Measurements from ENCODE around the gene HEATR9.

Gene HEATR9

GRCh38 chr17:35906926-35907637, 38.4 kb upstream of the HEATR9 start:
- no peak overlapping the region for H3K4me2 ChIP-seq (ENCODE audit: low read length)
- no peaks in the 10 kb centered on the region for H3F3A ChIP-seq (ENCODE audit: insufficient read depth, low read length)
- H3K36me3 ChIP-seq (ENCODE audit: insufficient read depth, low read length) = no peaks in the 10 kb centered on the region
- no peaks in the 10 kb centered on the region for H3K4me1 ChIP-seq (ENCODE audit: insufficient read depth, low read length, severe bottlenecking)
- no peak overlapping the region for H3K4me3 ChIP-seq (ENCODE audit: low read depth, low read length, poor library complexity, severe bottlenecking)
- no peak overlapping the region for H2AFZ ChIP-seq (ENCODE audit: low read length)
- H3K9me2 ChIP-seq (ENCODE audit: low read depth, low read length) = no peaks in the 10 kb centered on the region
- H3K79me2 ChIP-seq (ENCODE audit: insufficient read depth, low read length) = no peaks in the 10 kb centered on the region
- no peak overlapping the region for H3K27ac ChIP-seq (ENCODE audit: low read depth, low read length, poor library complexity, severe bottlenecking)
- H4K20me1 ChIP-seq (ENCODE audit: insufficient read depth, low read length) = no peaks in the 10 kb centered on the region
- TF ChIP-seq EZH2 (IDR thresholded peaks at IDR 0.05; ENCODE audit: borderline replicate concordance, low read length) (no peak), CTCF (IDR thresholded peaks at IDR 0.05; ENCODE audit: low read length) (no peak)
- H3K9me3 ChIP-seq (ENCODE audit: low read length) = no peaks in the 10 kb centered on the region
- H3K9ac ChIP-seq (ENCODE audit: low read length) = no peak overlapping the region
- H3K27me3 ChIP-seq (ENCODE audit: insufficient read depth, low read length) = no peaks in the 10 kb centered on the region

- H3K36me3 ChIP-seq (ENCODE audit: insufficient read depth, low read length) = no peaks in the 10 kb centered on the region
- H3K9me2 ChIP-seq (ENCODE audit: low read depth, low read length) = no peaks in the 10 kb centered on the region
- no peak overlapping the region for H3K9ac ChIP-seq (ENCODE audit: low read length)
- no peak for TF ChIP-seq CTCF (IDR thresholded peaks at IDR 0.05; ENCODE audit: low read length)
- TF ChIP-seq EZH2 (IDR thresholded peaks at IDR 0.05; ENCODE audit: borderline replicate concordance, low read length) = no peak
- H3K27ac ChIP-seq (ENCODE audit: low read depth, low read length, poor library complexity, severe bottlenecking) = no peak overlapping the region
- no peaks in the 10 kb centered on the region for H3K79me2 ChIP-seq (ENCODE audit: insufficient read depth, low read length)
- no peaks in the 10 kb centered on the region for H3K27me3 ChIP-seq (ENCODE audit: insufficient read depth, low read length)
- H3K4me3 ChIP-seq (ENCODE audit: low read depth, low read length, poor library complexity, severe bottlenecking) = no peak overlapping the region
- no peaks in the 10 kb centered on the region for H4K20me1 ChIP-seq (ENCODE audit: insufficient read depth, low read length)
- H3K4me2 ChIP-seq (ENCODE audit: low read length) = no peak overlapping the region
- H2AFZ ChIP-seq (ENCODE audit: low read length) = no peak overlapping the region
- H3K4me1 ChIP-seq (ENCODE audit: insufficient read depth, low read length, severe bottlenecking) = no peaks in the 10 kb centered on the region
- H3F3A ChIP-seq (ENCODE audit: insufficient read depth, low read length) = no peaks in the 10 kb centered on the region
- no peaks in the 10 kb centered on the region for H3K9me3 ChIP-seq (ENCODE audit: low read length)
Measured at GRCh38 chr17:35906191-35906925, 37.7 kb upstream of the HEATR9 start.

GRCh38 chr17:35903451-35903850, 34.8 kb upstream of the HEATR9 start:
- no peak overlapping the region for H3K4me3 ChIP-seq (ENCODE audit: low read depth, low read length, poor library complexity, severe bottlenecking)
- H3K9me3 ChIP-seq (ENCODE audit: low read length) = no peaks in the 10 kb centered on the region
- no peaks in the 10 kb centered on the region for H4K20me1 ChIP-seq (ENCODE audit: insufficient read depth, low read length)

More at GRCh38 chr17:35903451-35903850, 34.8 kb upstream of the HEATR9 start:
- no peak overlapping the region for H3K27ac ChIP-seq (ENCODE audit: low read depth, low read length, poor library complexity, severe bottlenecking)
- no peak overlapping the region for H3K9ac ChIP-seq (ENCODE audit: low read length)
- no peaks in the 10 kb centered on the region for H3K79me2 ChIP-seq (ENCODE audit: insufficient read depth, low read length)
- TF ChIP-seq EZH2 (IDR thresholded peaks at IDR 0.05; ENCODE audit: borderline replicate concordance, low read length) (no peak), CTCF (IDR thresholded peaks at IDR 0.05; ENCODE audit: low read length) (no peak)
- H3K9me2 ChIP-seq (ENCODE audit: low read depth, low read length) = no peaks in the 10 kb centered on the region
- H3K27me3 ChIP-seq (ENCODE audit: insufficient read depth, low read length) = no peaks in the 10 kb centered on the region
- no peaks in the 10 kb centered on the region for H3F3A ChIP-seq (ENCODE audit: insufficient read depth, low read length)
- no peaks in the 10 kb centered on the region for H3K4me1 ChIP-seq (ENCODE audit: insufficient read depth, low read length, severe bottlenecking)
- no peak overlapping the region for H2AFZ ChIP-seq (ENCODE audit: low read length)
- no peaks in the 10 kb centered on the region for H3K36me3 ChIP-seq (ENCODE audit: insufficient read depth, low read length)
- no peak overlapping the region for H3K4me2 ChIP-seq (ENCODE audit: low read length)
